Astrocyte (in vitro differentiated cells and primary cell): Measurements from ENCODE around the gene ETV1.

Experiments
- EZH2 ChIP-seq: IDR thresholded peaks from 2 replicates; pipeline ENCODE4 v1.6.1; 2012; ENCODE audit warnings: mild to moderate bottlenecking, low read length, inconsistent platforms; ENCODE audit not compliant: insufficient read depth
- TF ChIP-seq, protein P1 (sequence below): IDR thresholded peaks from 2 replicates; pipeline ENCODE4 v1.5.1; 2011; ENCODE audit warnings: low read depth, mild to moderate bottlenecking, inconsistent platforms, low read length, moderate library complexity; ENCODE audit not compliant: insufficient read depth

DNA sequence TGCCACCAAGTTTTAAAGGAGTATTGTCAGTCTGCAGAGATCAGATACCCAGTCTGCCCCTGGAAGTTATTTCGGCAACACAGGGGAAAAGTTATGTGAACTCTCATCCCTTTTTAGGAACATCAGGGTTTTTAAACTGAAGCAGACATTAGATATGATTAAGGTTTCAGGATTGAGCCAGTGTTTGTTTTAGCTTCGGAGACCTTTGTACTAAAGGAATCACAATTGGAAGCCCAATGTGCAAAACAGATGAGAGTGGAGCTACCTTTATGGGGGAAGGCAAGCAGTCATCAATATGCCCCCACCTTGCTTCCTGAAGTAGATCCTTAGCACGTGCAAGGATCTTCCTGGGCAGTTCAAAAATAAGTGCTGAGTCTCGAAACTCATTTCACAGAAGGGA is 39.5 kb downstream of the ETV1 start:
- TF ChIP-seq, protein P1, sequence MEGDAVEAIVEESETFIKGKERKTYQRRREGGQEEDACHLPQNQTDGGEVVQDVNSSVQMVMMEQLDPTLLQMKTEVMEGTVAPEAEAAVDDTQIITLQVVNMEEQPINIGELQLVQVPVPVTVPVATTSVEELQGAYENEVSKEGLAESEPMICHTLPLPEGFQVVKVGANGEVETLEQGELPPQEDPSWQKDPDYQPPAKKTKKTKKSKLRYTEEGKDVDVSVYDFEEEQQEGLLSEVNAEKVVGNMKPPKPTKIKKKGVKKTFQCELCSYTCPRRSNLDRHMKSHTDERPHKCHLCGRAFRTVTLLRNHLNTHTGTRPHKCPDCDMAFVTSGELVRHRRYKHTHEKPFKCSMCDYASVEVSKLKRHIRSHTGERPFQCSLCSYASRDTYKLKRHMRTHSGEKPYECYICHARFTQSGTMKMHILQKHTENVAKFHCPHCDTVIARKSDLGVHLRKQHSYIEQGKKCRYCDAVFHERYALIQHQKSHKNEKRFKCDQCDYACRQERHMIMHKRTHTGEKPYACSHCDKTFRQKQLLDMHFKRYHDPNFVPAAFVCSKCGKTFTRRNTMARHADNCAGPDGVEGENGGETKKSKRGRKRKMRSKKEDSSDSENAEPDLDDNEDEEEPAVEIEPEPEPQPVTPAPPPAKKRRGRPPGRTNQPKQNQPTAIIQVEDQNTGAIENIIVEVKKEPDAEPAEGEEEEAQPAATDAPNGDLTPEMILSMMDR: no peak
- TF ChIP-seq EZH2: no peak
